WERI-Rb-1 (cell line): ENCODE measurements around the gene STK11.

Experiments used
- DNase-seq: peaks from one replicate; pipeline ENCODE4 v3.0.0-alpha.2; 2020
- H3K27ac ChIP-seq: fragments of 250-450 bp; sonication (Bioruptor Pico); 2 replicates; pipeline ENCODE4 v1.5.1; 2020; ENCODE audit warnings: mild to moderate bottlenecking, moderate library complexity
- H3K27me3 ChIP-seq: fragments of 250-450 bp; sonication (Bioruptor Pico); 2 replicates; pipeline ENCODE4 v1.5.1; 2021; ENCODE audit warnings: mild to moderate bottlenecking, low read depth, moderate library complexity; ENCODE audit not compliant: insufficient read depth, severe bottlenecking
- H3K36me3 ChIP-seq: fragments of 250-450 bp; sonication (Bioruptor Pico); 2 replicates; pipeline ENCODE4 v1.5.1; 2020; ENCODE audit warnings: mild to moderate bottlenecking, moderate library complexity
- H3K4me3 ChIP-seq: 2 replicates; pipeline ENCODE4 v1.5.1; 2011; ENCODE audit warnings: low read depth, mild to moderate bottlenecking, control low read depth, low read length
- H3K9me3 ChIP-seq: fragments of 250-450 bp; sonication (Bioruptor Pico); 2 replicates; pipeline ENCODE4 v1.5.1; 2021; ENCODE audit warnings: mild to moderate bottlenecking, moderate library complexity; ENCODE audit not compliant: severe bottlenecking
- TF ChIP-seq, protein P1 (sequence below): IDR thresholded peaks from 2 replicates; pipeline ENCODE4 v1.5.1; 2011; ENCODE audit warnings: low read depth, mild to moderate bottlenecking, control low read depth, inconsistent platforms, low read length

Gene STK11

DNA sequence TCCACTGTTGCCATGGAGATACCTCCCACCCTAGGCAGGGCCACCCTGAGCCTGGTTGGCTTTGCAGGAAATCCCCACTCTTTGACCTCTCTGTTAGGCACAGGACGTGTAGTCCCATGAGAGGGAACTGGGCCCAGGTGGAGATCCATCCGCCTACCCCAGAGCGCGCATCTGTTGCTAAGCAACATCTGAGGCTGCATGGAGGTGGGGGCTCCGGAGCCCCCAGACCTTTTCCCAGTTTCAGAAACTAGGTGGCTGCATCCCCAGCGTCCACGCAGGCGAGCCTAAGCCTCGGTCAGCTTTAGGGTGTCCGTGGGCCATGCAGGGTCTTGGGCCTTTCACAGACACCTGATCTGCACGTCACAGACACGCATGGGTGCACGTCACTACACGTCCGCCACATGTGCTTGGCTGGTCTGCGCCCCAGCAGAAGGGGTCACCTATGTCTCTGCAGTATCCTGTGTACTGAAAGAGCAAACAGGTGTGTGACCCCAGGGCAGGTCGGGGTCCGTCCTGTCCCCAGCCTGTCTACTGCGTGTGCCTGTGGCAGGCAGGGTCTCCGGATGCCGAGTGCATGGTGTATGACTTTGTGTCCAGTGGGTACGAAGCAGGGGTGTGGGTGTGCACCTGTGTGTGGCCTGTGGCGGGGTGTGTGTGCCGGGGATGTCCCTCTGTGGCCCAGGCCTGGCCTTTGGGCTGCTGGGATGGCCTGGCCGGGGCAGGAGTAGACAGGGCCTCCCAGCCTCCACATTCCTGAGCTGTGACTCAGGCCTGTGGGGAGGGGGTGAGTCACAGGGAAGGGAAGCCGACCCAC, 59.4 kb downstream of the STK11 start:
- TF ChIP-seq, protein P1, sequence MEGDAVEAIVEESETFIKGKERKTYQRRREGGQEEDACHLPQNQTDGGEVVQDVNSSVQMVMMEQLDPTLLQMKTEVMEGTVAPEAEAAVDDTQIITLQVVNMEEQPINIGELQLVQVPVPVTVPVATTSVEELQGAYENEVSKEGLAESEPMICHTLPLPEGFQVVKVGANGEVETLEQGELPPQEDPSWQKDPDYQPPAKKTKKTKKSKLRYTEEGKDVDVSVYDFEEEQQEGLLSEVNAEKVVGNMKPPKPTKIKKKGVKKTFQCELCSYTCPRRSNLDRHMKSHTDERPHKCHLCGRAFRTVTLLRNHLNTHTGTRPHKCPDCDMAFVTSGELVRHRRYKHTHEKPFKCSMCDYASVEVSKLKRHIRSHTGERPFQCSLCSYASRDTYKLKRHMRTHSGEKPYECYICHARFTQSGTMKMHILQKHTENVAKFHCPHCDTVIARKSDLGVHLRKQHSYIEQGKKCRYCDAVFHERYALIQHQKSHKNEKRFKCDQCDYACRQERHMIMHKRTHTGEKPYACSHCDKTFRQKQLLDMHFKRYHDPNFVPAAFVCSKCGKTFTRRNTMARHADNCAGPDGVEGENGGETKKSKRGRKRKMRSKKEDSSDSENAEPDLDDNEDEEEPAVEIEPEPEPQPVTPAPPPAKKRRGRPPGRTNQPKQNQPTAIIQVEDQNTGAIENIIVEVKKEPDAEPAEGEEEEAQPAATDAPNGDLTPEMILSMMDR: no peak
- H3K36me3 ChIP-seq: peaks cover 4% of the 10 kb centered on the region
- no peaks in the 10 kb centered on the region for H3K27me3 ChIP-seq
- no peaks in the 10 kb centered on the region for H3K9me3 ChIP-seq
- no peak for DNase-seq
- no peak overlapping the region for H3K27ac ChIP-seq
- no peak overlapping the region for H3K4me3 ChIP-seq

DNA sequence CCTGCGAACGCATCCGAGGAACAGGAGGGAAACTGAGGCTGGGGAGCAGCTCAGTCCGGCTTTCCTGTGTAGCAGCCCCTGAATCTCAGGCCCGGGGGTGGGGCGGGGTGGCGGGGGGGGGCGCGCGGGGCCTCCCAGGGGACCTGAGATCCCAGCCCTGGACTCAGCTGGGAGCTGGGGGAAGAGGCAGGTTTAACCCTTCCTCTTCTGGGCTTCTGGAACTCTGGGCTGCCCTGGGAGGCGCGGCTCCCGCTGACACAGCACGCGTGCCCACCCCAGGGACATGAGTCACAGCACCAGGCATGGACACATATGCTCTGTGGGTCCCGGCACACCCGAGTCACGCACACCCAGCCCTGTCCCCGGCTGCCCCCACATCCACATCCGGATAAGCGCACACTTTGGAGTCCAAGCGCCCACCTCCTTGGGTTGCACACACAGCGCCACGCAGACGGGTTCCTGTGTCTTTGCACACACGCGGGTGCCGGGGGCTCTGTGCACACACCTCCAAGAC, 60.1 kb downstream of the STK11 start:
- Histone ChIP-seq H3K4me3 (peak overlapping the region; percentile 54), H3K9me3 (no peaks in the 10 kb centered on the region), H3K27ac (no peak overlapping the region), H3K36me3 (peaks cover 10% of the 10 kb centered on the region), H3K27me3 (no peaks in the 10 kb centered on the region)
- TF ChIP-seq, protein P1: no peak
- no peak for DNase-seq

DNA sequence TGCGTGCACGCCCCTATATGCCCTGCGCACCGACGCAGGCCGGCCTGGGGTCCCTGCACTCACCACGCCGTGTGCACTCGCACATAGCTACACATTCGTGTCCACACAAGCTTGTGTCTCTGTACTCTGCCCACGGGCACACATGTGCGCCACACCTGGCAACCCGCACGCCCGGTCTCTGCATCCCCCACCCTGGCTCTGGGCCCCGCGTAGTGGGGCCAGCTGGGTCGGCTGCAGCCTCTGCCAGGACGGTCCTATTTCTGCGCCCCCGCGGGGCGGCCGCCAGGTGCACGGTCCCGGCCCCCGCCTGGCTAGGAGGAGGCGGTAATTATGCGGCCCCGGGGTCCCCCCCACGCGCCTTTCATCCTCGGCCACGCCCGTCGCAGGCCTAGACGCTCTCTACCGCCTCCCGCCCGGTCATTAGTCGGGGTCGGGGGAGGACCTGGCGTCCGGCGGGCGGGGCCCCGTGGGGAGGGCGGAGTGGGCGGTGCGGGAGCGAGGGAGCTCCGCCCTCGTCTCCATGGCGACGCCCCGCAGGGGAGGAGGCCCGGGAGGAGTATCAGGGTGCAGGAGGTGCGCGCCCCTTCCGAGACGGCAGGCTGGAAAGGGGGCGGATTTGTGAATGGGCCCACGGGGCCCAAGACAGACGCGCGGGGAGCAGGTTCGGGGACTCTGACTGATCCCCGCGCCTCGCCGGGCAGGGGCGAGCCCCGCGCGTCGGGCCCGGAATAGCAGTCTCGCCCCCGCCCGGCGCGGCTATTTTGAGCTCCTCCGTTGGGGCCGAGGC, 60.7 kb downstream of the STK11 start:
- TF ChIP-seq, protein P1: no peak
- H3K9me3 ChIP-seq: no peaks in the 10 kb centered on the region
- no peaks in the 10 kb centered on the region for H3K27me3 ChIP-seq
- H3K36me3 ChIP-seq: peaks cover 17% of the 10 kb centered on the region
- H3K4me3 ChIP-seq: peak overlapping the region; percentile 54
- peak overlapping the region; percentile 73 for H3K27ac ChIP-seq
- DNase-seq: peak; percentile 91

DNA sequence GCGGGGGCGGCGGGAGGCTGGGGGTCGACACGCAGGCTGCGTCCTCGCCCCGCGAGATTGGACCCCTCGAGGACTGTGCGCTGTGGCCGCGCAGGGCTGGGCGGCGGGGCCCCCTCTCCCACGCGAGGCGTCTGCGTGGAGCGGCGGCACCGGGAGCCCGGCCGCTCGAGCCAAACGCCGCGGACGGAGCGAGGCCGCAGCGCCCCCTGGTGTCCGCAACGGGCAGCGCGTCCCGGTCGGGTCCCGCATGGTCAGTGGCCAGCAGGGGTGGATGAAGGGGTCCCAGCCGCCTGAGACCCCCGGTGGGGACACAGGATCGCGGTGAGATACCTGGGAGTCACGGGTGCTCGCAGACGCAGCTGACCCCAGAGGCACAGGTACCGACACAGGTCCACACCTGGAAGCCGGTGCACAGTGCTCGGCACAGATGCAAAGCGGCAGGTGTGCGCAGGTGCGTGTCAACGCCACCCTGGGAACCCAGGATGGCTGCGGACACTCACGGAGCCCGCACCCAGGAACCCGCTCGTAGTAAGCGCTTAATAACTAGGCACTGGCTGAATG, 61.4 kb downstream of the STK11 start:
- H3K36me3 ChIP-seq: peaks cover 24% of the 10 kb centered on the region
- peak overlapping the region; percentile 54 for H3K4me3 ChIP-seq
- H3K9me3 ChIP-seq: no peaks in the 10 kb centered on the region
- H3K27ac ChIP-seq: peak overlapping the region; percentile 73
- H3K27me3 ChIP-seq: no peaks in the 10 kb centered on the region
- peak; percentile 68 for DNase-seq
- TF ChIP-seq, protein P1: peak; percentile 94

DNA sequence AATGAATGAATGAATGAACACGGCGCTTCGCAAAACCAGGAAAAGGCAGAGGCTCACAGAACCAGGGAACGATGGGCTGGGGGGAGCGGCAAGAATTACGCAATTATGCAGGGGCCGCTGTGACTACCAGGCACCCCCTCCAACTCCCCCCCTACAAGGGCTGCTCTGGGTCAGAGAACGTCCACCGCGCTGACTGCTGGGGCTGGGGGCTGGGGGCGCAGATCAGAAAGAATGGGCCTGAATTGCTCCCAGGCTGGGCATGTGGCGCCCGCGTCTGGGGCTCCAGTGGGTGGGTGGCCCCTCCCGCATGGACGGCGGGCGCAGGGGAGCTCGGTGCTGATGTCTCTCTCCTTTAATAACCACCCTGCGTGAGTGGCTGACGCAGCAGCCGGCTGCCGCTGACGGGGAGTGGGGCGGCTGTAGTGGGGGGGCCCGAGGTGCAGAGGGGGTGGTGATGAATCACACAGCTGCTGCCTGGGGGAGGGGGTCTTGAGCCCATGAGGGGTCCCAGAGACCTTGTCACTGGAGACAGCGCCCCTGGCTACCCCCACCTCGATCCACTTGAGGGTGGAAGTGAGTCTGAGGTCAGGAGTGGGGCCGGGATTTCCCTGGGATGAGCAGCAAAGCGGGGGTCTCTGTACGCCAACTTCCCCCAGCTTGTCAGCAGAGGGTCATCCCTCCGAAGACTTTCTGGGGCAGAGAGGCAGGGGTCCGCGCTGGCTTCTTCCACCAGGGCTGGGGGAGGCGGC, 62.1 kb downstream of the STK11 start:
- TF ChIP-seq, protein P1: no peak

More for the DNA sequence above, 62.1 kb downstream of the STK11 start:
- Histone ChIP-seq H3K27ac (peak overlapping the region; percentile 70), H3K36me3 (peaks cover 30% of the 10 kb centered on the region), H3K27me3 (no peaks in the 10 kb centered on the region), H3K4me3 (peak overlapping the region; percentile 54), H3K9me3 (no peaks in the 10 kb centered on the region)
- peak; percentile 47 for DNase-seq
